Stimulated activated CD8-positive, alpha-beta memory T cell treated with anti-CD3 and anti-CD28 coated beads, Interleukin-12 subunit alpha, Interleukin-12 subunit beta, amount 100 ng/mL, for 24 hours (primary cell): ENCODE results near the gene TANK.
"Not testable (repeated sequence)": the region's sequence is repeated elsewhere in the genome, so short reads cannot be mapped to it uniquely, and the experiment has no call there.

Experiments used
- DNase-seq: peaks from one replicate; pipeline ENCODE4 v3.0.0-alpha.2; 2020; ENCODE audit errors: extremely low read depth

Gene TANK

DNA sequence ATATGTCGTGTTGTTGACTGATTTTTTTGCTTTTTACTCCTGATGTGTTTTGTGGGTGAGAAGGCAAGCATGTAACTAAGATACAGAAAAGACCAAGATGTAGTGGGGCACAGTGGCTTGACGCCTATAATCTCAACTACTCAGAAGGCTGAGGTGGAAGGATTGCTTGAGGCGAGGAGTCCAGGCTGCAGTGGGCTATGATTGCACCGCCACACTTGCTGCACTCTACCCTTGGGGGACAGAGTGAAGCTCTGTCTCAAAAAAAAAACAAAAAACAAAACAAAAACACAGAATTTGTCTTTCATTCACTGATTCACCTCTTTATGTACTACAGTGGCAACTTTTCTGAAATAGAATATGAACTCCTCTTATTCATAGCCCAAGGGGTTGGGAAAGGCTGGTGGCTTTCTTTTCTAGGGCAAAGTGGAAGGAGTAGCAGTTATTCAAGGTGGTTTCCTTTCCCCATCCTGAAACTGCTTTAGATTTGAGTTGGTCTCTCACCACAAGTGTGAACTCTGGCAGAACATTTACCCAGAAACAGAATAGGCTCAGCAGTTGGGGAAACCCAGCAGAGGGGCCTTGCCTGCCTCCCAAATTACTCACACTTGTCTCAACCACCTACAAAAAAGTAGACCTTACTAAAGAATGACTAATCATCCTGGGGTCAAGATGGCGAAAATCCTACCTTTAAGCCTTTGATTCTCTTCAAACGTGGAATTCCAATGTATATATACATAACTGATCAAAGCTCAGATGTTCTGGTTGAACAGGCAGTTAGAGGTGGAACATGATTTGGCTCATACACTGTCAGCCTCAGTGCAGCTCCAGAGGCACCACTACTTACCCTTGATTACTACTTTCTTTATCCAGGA lies 6.5 kb downstream of the TANK start:
- DNase-seq: no peak

DNA sequence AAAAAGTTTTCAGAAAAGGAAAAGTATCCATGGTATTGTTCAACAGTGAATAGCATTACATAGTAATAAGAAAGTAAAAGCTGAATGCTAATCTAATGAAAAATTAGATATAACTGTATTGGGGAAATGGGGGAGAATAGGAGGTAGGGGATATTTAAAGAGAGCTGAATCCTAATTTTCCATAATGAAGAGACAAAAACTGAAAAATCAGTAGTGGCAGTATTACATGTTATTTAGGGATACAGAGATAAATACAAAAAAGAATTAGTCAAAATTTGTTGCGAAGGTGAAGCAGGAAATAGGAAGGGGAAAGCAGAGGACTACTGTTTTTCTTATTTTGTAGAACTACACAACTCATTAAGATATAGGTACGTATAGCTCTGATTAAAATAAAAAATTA lies 9.1 kb downstream of the TANK start:
- DNase-seq: no peak

DNA sequence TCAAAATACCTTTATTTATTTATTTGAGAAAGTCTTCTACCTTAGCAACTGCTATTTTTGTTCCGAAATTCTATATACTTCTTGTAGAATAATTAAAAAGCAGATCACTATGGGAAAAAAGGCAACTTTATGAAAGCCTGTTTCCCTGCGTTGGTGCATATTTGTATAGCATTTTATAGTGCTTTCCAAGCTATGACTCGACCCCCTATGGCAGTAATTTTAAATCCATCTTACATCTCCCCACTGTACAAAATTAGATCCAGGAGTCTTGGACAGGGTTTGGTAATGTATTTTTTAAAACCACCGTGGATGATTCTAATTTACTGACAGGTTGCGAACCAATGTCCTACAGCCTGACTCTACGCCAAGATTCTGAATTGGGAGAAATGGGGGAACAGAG lies 10.1 kb downstream of the TANK start:
- no peak for DNase-seq

DNA sequence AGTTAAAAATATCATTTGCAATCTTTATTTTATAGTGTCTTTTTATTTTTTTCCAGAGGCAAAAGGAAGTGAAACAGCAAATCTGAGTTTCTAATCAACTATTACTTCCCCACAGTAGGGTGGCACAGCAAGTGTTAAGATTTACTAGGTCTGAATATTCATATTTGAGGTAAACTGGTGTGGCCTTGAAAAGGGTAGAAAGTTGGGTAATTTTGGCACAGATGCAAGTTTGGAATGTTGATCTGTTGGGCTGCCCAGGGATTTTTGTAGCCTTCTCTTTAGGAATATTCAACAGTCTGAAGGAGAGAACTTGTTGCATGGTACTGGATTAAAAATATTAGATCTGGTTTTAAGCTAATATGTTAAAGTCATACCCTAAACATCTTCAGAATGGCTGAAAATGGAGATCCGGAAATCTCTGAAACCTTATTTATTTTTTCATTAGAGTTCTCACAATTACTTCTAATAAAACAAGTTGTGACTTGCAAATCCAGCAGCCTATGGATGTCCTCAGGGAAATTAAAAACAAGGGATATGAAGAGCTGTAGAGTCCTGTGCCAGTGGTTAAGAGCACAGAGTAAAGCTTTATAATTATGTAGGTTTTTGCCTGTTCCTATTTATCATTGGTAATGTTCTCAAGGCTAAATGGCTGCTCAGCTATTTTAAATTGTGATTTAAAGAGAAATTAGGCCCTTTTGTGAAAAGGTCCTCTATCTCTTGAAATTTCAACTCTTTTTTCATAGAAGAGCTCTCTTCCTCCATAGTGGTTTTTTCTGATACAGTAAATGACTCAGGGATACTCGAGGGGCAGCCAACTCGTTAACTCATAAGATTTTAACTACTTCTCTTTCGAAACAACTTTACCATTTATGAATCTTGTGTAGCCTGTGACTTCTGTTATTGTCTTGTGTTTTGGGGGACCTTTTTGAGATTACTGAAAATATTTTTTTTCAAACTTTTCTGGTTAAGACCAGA lies 11.0 kb downstream of the TANK start:
- DNase-seq: no peak

DNA sequence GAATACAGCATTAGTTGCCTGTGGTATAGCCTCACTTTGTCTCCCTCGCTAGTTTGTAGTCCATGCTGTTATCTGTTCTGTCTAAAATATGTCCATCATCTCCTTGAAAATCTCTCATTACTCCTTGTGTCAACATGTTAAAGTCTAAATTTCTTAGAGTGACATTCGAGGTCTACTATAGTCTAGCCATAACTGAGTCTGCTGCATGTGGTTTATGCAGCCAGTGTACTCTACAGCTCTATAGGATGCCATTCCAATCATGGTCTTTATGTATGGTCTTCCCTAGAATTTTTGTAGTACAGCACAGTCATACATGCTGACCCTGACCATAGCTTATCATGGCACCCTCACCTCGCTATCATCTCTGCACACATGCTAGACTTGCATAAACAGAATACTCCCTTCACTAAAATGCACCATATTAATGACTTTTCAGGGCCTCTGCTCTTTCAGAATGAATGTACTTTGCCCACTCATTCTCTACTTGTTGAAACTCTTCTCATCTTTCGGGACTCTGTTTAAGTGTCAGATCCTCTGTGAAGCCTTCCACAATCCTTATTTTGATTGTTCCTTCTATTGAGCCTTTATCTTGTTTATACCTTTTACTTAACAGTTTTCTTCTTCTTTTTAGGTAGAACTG lies 12.8 kb downstream of the TANK start:
- no peak for DNase-seq

DNA sequence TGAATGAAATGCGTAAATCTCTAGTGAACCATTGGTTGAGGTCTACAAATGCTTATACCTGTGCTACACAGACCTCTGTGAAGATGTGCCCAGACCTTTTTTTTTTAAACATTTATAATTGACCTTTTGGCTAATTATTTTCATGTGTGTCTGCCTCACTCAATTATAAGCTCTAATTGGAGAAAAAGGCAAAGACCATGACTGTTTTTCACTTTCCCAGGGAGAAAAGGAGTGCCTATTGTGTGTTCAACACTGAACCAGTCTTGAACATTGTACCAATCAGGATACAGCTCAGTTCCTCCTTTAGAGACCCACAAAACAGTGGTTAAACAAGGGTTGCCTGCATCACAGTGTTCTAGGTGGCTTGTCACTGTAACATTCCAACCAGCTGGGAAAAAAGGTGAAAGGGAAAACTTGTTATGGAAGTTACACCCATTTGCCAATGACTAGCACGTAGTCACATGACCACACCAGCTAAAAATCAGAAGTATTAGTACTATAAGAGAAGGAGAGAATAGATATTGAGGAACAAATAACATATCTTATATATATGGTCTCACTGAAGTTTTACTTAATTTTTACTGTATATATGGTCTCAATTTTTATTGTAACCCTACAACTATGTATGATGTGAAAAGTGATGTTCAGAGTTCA lies 13.4 kb downstream of the TANK start:
- DNase-seq: no peak

DNA sequence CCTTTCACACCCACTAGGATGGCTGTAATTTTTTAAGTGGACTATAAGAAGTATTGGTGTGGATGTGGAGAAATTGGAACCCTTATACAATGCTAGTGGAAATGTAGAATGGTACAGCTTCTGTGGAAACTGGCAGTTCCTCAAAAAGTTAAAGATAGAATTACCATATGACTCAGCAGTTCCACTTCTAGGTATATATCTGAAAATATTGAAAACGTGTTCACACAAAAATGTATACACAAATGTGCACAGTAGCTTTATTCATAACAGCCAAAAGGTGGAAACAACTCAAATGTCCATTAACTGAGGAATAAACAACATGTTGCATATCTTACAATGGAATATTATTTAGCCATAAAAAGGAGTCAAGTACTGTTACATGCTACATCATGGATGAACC lies 17.7 kb downstream of the TANK start:
- no peak for DNase-seq

DNA sequence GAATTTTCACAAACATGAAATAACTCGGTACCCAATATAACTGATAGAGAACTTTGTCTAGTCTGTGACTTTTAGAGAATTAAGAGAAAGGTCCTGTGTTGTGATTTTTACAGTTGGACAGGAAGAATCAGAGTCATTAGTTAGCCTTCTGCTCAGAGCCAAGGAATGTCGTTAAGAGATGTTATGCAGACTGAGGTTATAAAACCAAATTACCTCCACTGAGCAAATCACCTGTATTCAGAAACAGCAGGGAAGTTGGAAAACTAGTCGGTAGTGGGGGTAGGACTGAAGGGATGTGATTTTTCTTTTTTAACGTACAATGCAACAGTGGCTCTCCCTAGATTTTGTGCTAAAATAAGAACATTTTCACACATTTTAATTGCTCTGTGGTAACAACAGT lies 18.5 kb downstream of the TANK start:
- no peak for DNase-seq

DNA sequence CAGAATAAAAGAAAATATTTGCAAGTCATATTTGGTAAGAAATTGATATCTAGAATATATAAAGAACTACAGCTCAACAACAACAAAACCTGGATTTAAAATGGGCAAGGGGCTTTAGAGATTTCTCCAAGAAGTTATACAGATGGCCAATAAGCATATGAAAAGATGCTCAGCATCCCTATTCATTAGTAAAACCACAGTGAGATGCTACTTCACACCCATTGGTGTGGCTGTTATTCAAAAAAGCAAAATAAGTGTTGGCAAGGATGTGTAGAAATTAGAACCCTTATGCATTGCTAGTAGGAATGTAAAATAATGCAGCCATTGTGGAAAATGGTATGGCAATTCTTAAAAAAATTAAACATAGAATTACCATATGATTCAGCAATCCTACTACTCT lies 29.8 kb downstream of the TANK start:
- no peak for DNase-seq

DNA sequence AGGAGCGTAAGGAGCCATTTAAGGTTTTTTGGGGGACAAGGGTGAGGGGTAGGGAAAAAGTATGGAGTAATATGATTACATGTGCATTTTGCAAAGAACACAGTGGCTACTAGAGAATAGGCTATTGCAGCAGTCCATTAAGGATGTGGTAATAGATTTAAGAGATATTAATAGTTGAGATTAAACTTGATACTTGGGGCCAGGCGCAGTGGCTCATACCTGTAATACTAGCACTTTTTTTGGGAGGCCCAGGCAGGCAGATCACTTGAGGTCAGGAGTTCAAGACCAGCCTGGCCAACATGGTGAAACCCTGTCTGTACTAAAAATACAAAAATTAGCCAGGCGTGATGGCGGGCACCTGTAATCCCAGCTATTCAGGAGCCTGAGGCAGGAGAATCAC lies 35.4 kb downstream of the TANK start:
- not testable (repeated sequence) for DNase-seq

DNA sequence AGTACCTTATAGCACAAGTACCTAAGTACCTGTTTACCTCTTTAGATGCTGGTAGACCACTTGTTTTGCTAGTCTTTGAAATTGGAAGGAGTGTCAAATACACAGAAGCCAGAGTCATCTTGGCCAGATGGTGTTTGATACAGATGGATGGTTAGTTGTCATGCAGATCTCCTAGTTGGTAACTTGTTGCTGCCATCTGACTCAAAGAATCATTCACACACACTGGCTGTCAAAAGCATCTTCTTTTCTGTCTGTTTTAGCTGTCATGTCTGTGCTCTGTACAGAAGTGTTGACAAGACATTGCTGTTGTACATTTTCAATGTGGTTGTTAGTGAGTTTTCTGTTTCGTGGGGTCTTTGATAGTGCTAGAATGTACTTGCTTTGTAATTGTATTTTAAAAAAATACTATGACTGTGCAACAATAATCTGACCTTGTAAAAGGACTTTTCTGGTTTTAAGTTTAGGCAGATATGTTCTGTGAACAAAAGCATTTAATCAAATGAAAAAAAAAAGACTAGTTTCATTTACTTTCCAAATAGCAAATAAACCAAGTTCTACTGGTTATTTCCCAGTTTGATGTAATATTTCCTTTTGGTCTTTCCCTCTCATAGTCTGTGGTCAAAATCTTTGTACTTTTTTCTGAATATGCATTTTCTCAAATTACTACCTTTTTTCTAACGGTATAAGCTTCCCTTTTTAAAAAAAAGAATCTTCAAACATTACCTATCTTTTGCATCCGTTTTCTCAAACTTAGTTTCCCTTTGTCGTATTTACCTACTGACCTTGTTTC lies 39.9 kb downstream of the TANK start:
- DNase-seq: no peak

DNA sequence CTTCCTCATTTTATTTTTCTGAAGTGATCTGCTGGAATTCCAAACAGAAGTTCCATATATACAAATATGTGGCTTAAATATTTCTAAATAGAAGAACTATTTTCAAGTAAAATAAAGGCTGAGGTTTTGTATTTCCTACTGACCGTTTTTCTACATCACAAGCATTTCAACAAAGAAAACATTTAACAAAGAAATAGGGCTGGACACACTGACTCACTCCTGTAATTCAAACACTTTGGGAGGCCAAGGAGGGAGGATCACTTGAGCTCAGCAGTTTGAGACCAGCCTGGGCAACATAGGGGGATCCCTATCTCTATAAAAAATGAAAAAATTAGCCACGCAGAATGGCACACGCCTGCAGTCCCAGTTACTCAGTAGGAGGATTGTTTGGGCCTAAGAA lies 44.6 kb downstream of the TANK start:
- no peak for DNase-seq

DNA sequence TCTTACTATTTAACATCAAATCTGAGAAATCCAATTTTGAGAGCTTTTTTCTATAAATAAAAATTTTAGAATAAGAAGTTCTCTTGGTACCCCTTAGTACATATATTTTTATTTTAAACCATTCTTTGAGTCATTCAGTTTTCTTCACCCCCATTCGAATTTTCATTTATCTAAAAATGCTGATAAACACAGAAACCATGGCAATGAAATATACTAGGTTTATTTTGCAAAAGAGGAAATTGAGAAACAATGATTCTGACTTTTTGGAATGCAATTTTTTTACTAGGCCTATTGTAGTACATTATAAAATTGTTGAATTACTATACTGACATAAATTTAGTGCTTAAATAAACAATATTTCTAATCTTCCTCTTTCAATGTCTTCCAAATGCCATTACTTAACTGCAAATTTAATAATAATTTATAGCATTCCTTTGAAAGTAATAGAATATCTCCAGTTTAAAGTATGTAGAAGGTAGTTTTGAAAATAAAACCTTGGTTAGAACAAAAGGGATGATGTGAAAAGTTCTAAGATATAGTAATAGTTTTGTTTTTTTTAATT lies 46.3 kb downstream of the TANK start:
- no peak for DNase-seq

DNA sequence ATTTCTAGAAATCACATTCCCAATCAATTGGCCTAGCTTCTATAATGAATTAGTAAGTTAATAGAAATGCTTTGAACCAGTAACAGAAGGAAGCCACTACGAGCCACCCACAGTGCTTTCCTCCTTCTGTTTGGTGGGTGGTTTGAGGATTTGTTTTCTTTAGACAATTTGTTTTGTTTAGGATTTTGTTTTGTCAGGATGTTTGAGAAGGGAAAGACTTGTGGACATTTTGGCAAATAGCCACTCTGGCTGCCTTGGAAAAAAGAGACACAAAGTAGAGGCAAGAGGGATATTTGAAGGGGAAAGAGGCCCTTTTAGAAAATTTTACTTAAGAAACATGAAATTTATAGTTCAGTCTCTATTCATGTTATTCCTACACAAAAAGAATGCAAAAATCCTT lies 47.7 kb downstream of the TANK start:
- DNase-seq: no peak

DNA sequence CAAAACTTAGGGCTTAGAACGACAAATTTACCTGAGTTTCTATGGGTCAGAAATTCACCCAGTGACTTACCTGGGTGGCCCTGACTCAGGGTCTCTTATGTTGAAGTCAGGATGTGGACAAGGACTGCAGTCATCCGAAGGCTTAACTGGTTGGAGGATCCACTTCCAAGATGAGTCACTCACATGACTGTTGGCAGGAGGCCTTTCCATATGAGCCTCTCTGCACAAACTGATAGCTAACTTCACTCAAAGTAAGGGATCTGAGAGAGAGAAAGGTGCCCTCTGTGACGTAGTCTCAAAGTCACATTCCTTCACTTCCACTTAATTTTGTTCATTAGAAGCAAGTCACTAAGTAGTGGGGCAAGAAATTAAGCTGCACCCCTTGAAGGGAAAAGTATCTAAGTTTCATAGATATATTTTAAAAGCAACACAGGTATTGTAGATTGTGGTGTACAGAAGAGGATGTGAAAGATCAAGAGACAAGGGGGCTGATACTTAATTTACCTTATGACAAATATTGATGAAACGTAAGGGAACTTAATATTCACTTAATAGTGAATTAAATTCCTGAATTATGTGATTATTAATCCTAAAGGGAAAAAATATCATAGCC lies 48.4 kb downstream of the TANK start:
- DNase-seq: no peak

DNA sequence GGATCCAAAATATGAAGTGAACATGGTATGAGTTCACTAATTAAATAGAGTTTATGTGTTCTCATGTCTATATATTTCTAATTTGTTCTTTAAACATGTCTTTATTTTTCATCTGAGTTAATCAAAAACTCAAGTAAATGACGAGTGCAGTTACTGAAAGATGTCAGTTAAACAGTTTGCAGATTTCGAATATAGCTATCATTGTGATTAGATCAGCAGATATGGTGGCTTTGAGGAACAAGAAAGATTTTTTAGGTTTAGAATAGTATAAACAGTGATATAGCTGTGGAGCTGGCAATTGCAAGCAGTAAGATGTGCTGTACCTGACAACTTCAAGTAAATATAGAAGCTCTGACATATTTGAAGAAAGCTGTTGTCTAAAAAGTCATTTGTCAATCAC lies 49.7 kb downstream of the TANK start:
- DNase-seq: no peak

DNA sequence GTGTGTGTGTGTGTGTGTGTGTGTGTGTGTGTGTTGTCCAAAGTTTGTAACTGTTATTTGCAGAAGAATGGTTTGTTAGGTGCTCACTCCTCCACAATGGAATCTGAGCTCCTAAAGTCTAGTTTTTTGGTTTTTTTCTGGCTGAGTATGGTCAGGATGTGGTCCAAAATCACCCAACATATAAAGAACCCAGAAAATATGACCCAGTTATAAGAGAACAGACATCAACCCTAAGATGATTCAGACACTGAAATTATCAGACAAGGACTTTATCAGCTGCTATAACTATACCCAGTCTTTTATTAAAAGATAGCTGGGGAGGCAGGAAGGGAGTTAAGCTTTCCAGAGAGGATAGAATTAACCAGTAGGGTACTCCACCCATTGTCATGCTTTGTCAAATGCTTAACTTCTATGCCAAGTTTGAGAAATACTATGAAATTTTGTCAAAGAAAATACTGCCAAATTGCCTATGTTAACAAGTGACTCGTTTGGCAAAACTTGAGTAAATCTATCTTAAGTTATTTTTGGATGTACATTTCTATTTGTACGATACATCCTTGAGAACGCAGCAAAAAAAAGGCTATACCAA lies 57.5 kb downstream of the TANK start:
- no peak for DNase-seq

DNA sequence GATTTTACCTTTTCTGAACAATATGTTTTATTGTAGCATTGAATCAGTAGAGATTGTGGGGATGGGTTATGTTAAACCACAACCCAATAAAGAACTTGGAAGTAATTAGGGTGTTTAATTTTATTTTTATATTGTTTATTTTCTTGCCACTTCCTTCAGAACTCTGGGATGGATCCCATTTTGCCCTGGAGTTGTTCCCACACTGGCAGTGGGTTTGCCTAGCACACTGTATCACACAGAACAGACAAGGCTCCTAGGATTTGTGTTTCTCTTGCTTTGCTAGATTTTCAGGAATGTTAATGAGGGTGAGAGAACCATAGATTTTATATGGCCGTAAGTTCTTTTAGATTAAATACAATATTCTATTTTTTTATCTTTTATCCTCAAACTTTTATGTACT lies 59.0 kb downstream of the TANK start:
- no peak for DNase-seq

DNA sequence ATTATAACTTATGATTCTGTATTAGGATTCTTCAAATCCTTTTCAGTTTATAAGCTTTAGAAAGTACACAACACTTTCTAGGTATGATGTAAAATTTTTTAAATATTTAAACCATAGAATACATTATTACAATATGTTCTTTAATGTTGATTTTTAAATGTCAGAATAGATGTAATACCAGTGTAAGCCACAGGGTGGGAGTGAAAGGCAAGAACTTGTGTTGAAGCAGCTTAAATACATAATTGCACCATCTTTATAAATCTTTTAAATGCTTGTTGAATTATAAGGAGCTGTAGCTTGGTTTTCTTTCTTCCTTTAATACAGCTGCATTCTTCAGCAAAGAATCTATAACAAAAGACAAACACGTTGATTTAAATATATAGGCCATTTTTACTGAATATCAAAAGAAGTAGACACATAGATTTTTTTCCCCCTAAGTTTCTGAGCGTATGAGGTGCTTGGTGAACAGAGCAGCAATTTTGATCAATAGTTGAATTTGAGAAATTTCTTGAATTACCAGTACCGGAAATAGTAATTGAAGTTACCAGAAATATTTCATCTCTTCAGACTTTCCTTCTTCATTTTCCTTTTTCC lies 63.0 kb downstream of the TANK start:
- no peak for DNase-seq
